Activated naive CD4-positive, alpha-beta T cell treated with Interleukin-2 at 50 U/mL for 16 hours (primary cell): Measurements from ENCODE around the gene CTNNBL1.

Experiments used
- DNase-seq: peaks from one replicate; pipeline ENCODE4 v3.0.0-alpha.2; 2020

The CTNNBL1 gene

GRCh38 chr20:37904008-37904642, 210.3 kb downstream of the CTNNBL1 start:
- DNase-seq: no peak

GRCh38 chr20:37904845-37905373, 211.1 kb downstream of the CTNNBL1 start:
- no peak for DNase-seq

- no peak for DNase-seq
These were observed 212.1 kb downstream of the CTNNBL1 start for GRCh38 chr20:37905671-37906613.

- no peak for DNase-seq
These were observed 213.5 kb downstream of the CTNNBL1 start for GRCh38 chr20:37907330-37907676.

GRCh38 chr20:37907677-37908401, 214.0 kb downstream of the CTNNBL1 start:
- DNase-seq: no peak

GRCh38 chr20:37911261-37911660, 217.4 kb downstream of the CTNNBL1 start:
- no peak for DNase-seq

- DNase-seq: no peak
These were observed 218.0 kb downstream of the CTNNBL1 start for GRCh38 chr20:37911838-37912281.

GRCh38 chr20:37912874-37913273, 219.0 kb downstream of the CTNNBL1 start:
- no peak for DNase-seq

GRCh38 chr20:37913567-37914366, 219.9 kb downstream of the CTNNBL1 start:
- DNase-seq: no peak

- DNase-seq: no peak
These were observed 220.5 kb downstream of the CTNNBL1 start for GRCh38 chr20:37914367-37914671.

- no peak for DNase-seq
These were observed 221.0 kb downstream of the CTNNBL1 start for GRCh38 chr20:37914672-37915433.

GRCh38 chr20:37915434-37915787, 221.6 kb downstream of the CTNNBL1 start:
- DNase-seq: no peak

- no peak for DNase-seq
These were observed 222.2 kb downstream of the CTNNBL1 start for GRCh38 chr20:37915800-37916570.

- no peak for DNase-seq
These were observed 223.6 kb downstream of the CTNNBL1 start for GRCh38 chr20:37917461-37917860.

GRCh38 chr20:37918035-37918434, 224.2 kb downstream of the CTNNBL1 start:
- no peak for DNase-seq

GRCh38 chr20:37919389-37920040, 225.7 kb downstream of the CTNNBL1 start:
- DNase-seq: no peak

- no peak for DNase-seq
These were observed 226.4 kb downstream of the CTNNBL1 start for GRCh38 chr20:37920270-37920669.

- no peak for DNase-seq
These were observed 227.0 kb downstream of the CTNNBL1 start for GRCh38 chr20:37920679-37921322.

GRCh38 chr20:37921341-37921929, 227.6 kb downstream of the CTNNBL1 start:
- DNase-seq: no peak
